HepG2 (cell line): ENCODE measurements around the gene LTV1. TPM values are rescaled to one million over a fixed set of nuclear protein-coding genes. Genes with fewer than 3 reads are reported as not detected.

Source experiments
- ATAC-seq: fragments of 200-7000 bp; cut with Tn5 transposase; 3 replicates; pipeline ENCODE4 v1.9.1; 2020; ENCODE audit warnings: mild to moderate bottlenecking, moderate library complexity
- BruUV-seq: library from RNA; stranded (reverse); fragments of 400-500 nt; replicated peaks from 2 replicates; lab custom pipeline; 2021; lab: Mats Ljungman, UMichigan
- CTCF ChIA-PET: fragments of 300-600 bp; formaldehyde crosslinking; extraction: SDS; loops from one replicate; lab custom pipeline; 2021; ENCODE audit warnings: low total read pairs, inconsistent platforms, low intra/inter-chr PET ratio; lab: Yijun Ruan, JAX
- POLR2A ChIA-PET: fragments of 350-600 bp; sonication (Branson Sonifier 250); formaldehyde crosslinking; loops from one replicate; lab custom pipeline; 2020; ENCODE audit warnings: antibody characterized with exemption, inconsistent platforms; lab: Yijun Ruan, JAX
- DNase-seq: peaks from one replicate; pipeline ENCODE4 v3.0.0-alpha.2; 2015; ENCODE audit warnings: low spot score
- FAIRE-seq: peaks from 3 replicates; lab custom pipeline; 2011; peaks lifted over from hg19 to GRCh38; lab: Jason Lieb, UNC
- H2AFZ ChIP-seq: one replicate; pipeline ENCODE4 v1.6.1; 2011; ENCODE audit warnings: low read length, inconsistent platforms
- H3K27ac ChIP-seq: fragments of 300-600 bp; 3 replicates; pipeline ENCODE4 v1.8.0; 2011; ENCODE audit warnings: mixed run types, mild to moderate bottlenecking, mixed read lengths, low read length, inconsistent platforms; ENCODE audit not compliant: insufficient read depth; ENCODE audit errors: extremely low read length
- H3K27me3 ChIP-seq, 2 experiments: fragments of 200-600 bp in 1 of 2; 2 replicates in 1 of 2; 3 replicates in 1 of 2; pipeline versions ENCODE4 v1.6.0 to v1.8.0; 2011; ENCODE audit warnings: low read length in 2 of 2, mild to moderate bottlenecking in 2 of 2, moderate library complexity in 2 of 2, inconsistent platforms in 1 of 2; ENCODE audit not compliant: insufficient read depth in 2 of 2, control insufficient read depth in 1 of 2
- H3K36me3 ChIP-seq, 2 experiments: fragments of 200-600 bp in 1 of 2; replicated peaks in 1 of 2; 2 replicates in 1 of 2; 3 replicates in 1 of 2; pipeline versions ENCODE4 v1.5.1 to v1.8.0; 2011; ENCODE audit warnings: low read length in 2 of 2, inconsistent platforms in 1 of 2; ENCODE audit not compliant: insufficient read depth in 2 of 2, control insufficient read depth in 1 of 2
- H3K4me1 ChIP-seq: 2 replicates; pipeline ENCODE4 v1.5.1; 2012; ENCODE audit warnings: low read length, inconsistent platforms; ENCODE audit not compliant: insufficient read depth
- H3K4me2 ChIP-seq: 2 replicates; pipeline ENCODE4 v1.6.0; 2011; ENCODE audit warnings: low read depth, low read length, inconsistent platforms
- H3K4me3 ChIP-seq, 3 experiments: fragments of 200-600 bp in 1 of 3; sonication (generic), shearing (Covaris generic) in 1 of 3; replicated peaks in 1 of 3; 2 replicates each; pipeline ENCODE4 v1.5.1; 2011 to 2016; ENCODE audit warnings: low read length in 3 of 3, inconsistent platforms in 2 of 3, low read depth in 2 of 3, mild to moderate bottlenecking in 2 of 3, control low read depth in 1 of 3, mixed read lengths in 1 of 3; ENCODE audit not compliant: insufficient read depth in 1 of 3
- H3K79me2 ChIP-seq: one replicate; pipeline ENCODE4 v1.6.1; 2011; ENCODE audit warnings: low read length, inconsistent platforms; ENCODE audit not compliant: insufficient read depth
- H3K9ac ChIP-seq: 2 replicates; pipeline ENCODE4 v1.6.0; 2011; ENCODE audit warnings: mild to moderate bottlenecking, low read depth, low read length, inconsistent platforms; ENCODE audit not compliant: insufficient read depth
- H3K9me3 ChIP-seq: 2 replicates; pipeline ENCODE4 v1.5.1; 2012; ENCODE audit warnings: mild to moderate bottlenecking, low read length
- H4K20me1 ChIP-seq: 2 replicates; pipeline ENCODE4 v1.6.0; 2011; ENCODE audit warnings: inconsistent platforms, mild to moderate bottlenecking, low read length, moderate library complexity; ENCODE audit not compliant: insufficient read depth
- ATAD3A ChIP-seq: sonication (generic); formaldehyde crosslinking; IDR thresholded peaks from 2 replicates; pipeline ENCODE4 v1.4.0; 2020; ENCODE audit warnings: missing genetic modification reagents
- NCOR1 ChIP-seq: fragments of 200-600 bp; sonication (generic); IDR thresholded peaks from 2 replicates; pipeline ENCODE4 v1.7.0; 2017; ENCODE audit warnings: antibody characterized with exemption, low read length, borderline replicate concordance
- SP2 ChIP-seq: sonication (generic); formaldehyde crosslinking; IDR thresholded peaks from 2 replicates; pipeline ENCODE4 v1.5.1; 2020; ENCODE audit warnings: mild to moderate bottlenecking, missing genetic modification reagents
- ZNF224 ChIP-seq: sonication (generic); formaldehyde crosslinking; IDR thresholded peaks from 2 replicates; pipeline ENCODE4 v1.5.0; 2020; ENCODE audit warnings: mild to moderate bottlenecking, missing genetic modification reagents
- ZNF33A ChIP-seq: sonication (generic); formaldehyde crosslinking; IDR thresholded peaks from 2 replicates; pipeline ENCODE4 v1.5.1; 2020; ENCODE audit warnings: missing genetic modification reagents, mild to moderate bottlenecking, moderate library complexity, borderline replicate concordance
- ZNF549 ChIP-seq: sonication (generic); formaldehyde crosslinking; IDR thresholded peaks from 2 replicates; pipeline ENCODE4 v1.5.0; 2020; ENCODE audit warnings: missing genetic modification reagents
- ZNF629 ChIP-seq: sonication (generic); formaldehyde crosslinking; conservative IDR thresholded peaks from 2 replicates; pipeline ENCODE4 v1.5.0; 2020; ENCODE audit warnings: missing genetic modification reagents
- WGBS: methylation state at CpG from one replicate; pipeline ENCODE4 v1.1.6; 2017; ENCODE audit warnings: low lambda C conversion rate; 5-methylcytosine and 5-hydroxymethylcytosine counted together
- in situ Hi-C: cut with HindIII; loops from 2 replicates; pipeline ENCODE4 v1.10.0; 2017; ENCODE audit warnings: low pct_unique_long_range_greater_than_20kb; ENCODE audit not compliant: extremely low pct_ligation_motif_present
- intact Hi-C: fragments of 100-400 bp; cut with micrococcal nuclease; formaldehyde crosslinking; loops from one replicate; pipeline ENCODE4 v1.10.0; 2022; ENCODE audit not compliant: unreplicated experiment
- polyA plus RNA-seq, 8 experiments: library from polyadenylated mRNA; depleted of rRNA in 3 of 8; stranded (reverse) in 7 of 8; unstranded in 1 of 8; fragments of >200 nt; fragmentation: Illumina TruSeq in 4 of 8; extraction: Trizol in 4 of 8; gene quantifications; 2 replicates each; pipeline versions ENCODE4 v1.2.1 to v1.2.3, GENCODE V29; 2011 to 2016; ENCODE audit warnings: low read depth in 4 of 8, missing spikeins in 1 of 8, mixed read lengths in 1 of 8; ENCODE audit not compliant: insufficient read depth in 1 of 8
- total RNA-seq, 5 experiments: library from RNA; depleted of rRNA; stranded (reverse); fragments of >200 nt; fragmentation: Illumina TruSeq; extraction: Trizol; gene quantifications; 2 replicates each; pipeline ENCODE4 v1.2.3, GENCODE V29; 2016; ENCODE audit warnings: low read depth in 1 of 5
- TF ChIP-seq, protein P1 (sequence below): sonication (generic); formaldehyde crosslinking; IDR thresholded peaks from 2 replicates; pipeline ENCODE4 v1.8.1; 2022; ENCODE audit warnings: low read depth, mild to moderate bottlenecking, missing genetic modification reagents
- TF ChIP-seq, protein P2 (sequence below): sonication (generic); formaldehyde crosslinking; IDR thresholded peaks from 2 replicates; pipeline ENCODE4 v1.4.0; 2020; ENCODE audit warnings: missing genetic modification reagents
- TF ChIP-seq, protein P3 (sequence below): sonication (generic); formaldehyde crosslinking; IDR thresholded peaks from 2 replicates; pipeline ENCODE4 v1.4.0; 2020; ENCODE audit warnings: missing genetic modification reagents

Gene LTV1
- total and polyA plus RNA-seq, 2 of the 13 experiments (the other 11 are each of a cell fraction or from before 2014, with no cell fraction given) = 21.1 to 85.8 TPM

DNA sequence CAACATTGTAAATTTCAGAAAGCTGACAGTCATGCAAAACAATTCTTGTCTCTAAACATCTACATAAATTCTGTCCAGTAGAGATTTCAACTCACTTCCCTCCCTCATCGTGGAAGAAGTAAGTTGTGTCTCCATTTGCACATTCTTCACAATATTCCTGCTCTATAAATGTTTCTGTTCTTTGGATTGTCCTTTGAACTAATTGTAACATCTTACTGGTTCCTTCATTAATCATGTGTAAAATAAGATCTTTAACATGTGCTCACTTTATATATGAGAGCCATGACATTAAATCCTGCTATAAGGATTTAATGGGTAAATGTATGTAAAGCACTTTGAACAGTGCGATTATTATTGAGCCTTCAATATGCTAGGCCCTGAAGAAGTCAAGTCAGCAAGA lies 7.0 kb upstream of the LTV1 start:
- in situ Hi-C loops = no loop called here

More for the DNA sequence above, 7.0 kb upstream of the LTV1 start:
- no peak overlapping the region for H3K4me2 ChIP-seq
- WGBS = 75% methylated on average over 2 of the region's 2 CpGs
- H4K20me1 ChIP-seq = no peaks in the 10 kb centered on the region
- no peak overlapping the region for H3K9ac ChIP-seq
- ChIA-PET POLR2A (no interaction called here), CTCF (no interaction called here)
- H3K4me3 ChIP-seq = no peak overlapping the region
- no peak overlapping the region for H2AFZ ChIP-seq
- intact Hi-C loops = no loop called here
- no TSS peak for BruUV-seq
- DNase-seq (no peak), FAIRE-seq (no peak), ATAC-seq (no peak)
- H3K9me3 ChIP-seq = no peaks in the 10 kb centered on the region
- H3K27ac ChIP-seq = no peak overlapping the region
- H3K36me3 ChIP-seq = peaks cover 0 to under 1% of the 10 kb centered on the region in 2 experiments; a peak in 1 of 5 replicates
- H3K27me3 ChIP-seq = no peaks in the 10 kb centered on the region
- H3K4me1 ChIP-seq = peaks cover 18% of the 10 kb centered on the region
- TF ChIP-seq, protein P1, sequence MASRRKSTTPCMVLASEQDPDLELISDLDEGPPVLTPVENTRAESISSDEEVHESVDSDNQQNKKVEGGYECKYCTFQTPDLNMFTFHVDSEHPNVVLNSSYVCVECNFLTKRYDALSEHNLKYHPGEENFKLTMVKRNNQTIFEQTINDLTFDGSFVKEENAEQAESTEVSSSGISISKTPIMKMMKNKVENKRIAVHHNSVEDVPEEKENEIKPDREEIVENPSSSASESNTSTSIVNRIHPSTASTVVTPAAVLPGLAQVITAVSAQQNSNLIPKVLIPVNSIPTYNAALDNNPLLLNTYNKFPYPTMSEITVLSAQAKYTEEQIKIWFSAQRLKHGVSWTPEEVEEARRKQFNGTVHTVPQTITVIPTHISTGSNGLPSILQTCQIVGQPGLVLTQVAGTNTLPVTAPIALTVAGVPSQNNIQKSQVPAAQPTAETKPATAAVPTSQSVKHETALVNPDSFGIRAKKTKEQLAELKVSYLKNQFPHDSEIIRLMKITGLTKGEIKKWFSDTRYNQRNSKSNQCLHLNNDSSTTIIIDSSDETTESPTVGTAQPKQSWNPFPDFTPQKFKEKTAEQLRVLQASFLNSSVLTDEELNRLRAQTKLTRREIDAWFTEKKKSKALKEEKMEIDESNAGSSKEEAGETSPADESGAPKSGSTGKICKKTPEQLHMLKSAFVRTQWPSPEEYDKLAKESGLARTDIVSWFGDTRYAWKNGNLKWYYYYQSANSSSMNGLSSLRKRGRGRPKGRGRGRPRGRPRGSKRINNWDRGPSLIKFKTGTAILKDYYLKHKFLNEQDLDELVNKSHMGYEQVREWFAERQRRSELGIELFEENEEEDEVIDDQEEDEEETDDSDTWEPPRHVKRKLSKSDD (CRISPR knock-in tag) = no peak
- TF ChIP-seq ZNF549 (CRISPR knock-in tag) (no peak), SP2 (CRISPR knock-in tag) (no peak), ZNF224 (no peak), ZNF33A (CRISPR knock-in tag) (no peak), ATAD3A (CRISPR knock-in tag) (no peak), ZNF629 (CRISPR knock-in tag) (no peak), NCOR1 (no peak)
- TF ChIP-seq, protein P2, sequence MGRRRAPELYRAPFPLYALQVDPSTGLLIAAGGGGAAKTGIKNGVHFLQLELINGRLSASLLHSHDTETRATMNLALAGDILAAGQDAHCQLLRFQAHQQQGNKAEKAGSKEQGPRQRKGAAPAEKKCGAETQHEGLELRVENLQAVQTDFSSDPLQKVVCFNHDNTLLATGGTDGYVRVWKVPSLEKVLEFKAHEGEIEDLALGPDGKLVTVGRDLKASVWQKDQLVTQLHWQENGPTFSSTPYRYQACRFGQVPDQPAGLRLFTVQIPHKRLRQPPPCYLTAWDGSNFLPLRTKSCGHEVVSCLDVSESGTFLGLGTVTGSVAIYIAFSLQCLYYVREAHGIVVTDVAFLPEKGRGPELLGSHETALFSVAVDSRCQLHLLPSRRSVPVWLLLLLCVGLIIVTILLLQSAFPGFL (CRISPR knock-in tag) = no peak
- TF ChIP-seq, protein P3, sequence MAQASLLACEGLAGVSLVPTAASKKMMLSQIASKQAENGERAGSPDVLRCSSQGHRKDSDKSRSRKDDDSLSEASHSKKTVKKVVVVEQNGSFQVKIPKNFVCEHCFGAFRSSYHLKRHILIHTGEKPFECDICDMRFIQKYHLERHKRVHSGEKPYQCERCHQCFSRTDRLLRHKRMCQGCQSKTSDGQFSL (CRISPR knock-in tag) = no peak
- no peaks in the 10 kb centered on the region for H3K79me2 ChIP-seq
